A549 (cell line): Measurements from ENCODE around the gene TRAF3. TPM values are rescaled to one million over a fixed set of nuclear protein-coding genes. Genes with fewer than 3 reads are reported as not detected.
A peak's percentile ranks its signal among the peaks of the same experiment; 100 is the strongest.

Experiments
- ATAC-seq, 2 experiments: fragments of 200-7000 bp in 1 of 2; fragments of >200 bp in 1 of 2; cut with Nextera tagmentation in 1 of 2; cut with Tn5 transposase in 1 of 2; 3 replicates each; pipeline versions ENCODE4 v1.8.0 to v1.9.1; 2018 to 2020; ENCODE audit warnings: mild to moderate bottlenecking in 1 of 2, moderate library complexity in 1 of 2
- CTCF ChIA-PET: fragments of 300-600 bp; sonication (Branson Sonifier 250); formaldehyde crosslinking; extraction: SDS; loops from one replicate; lab custom pipeline; 2021; ENCODE audit warnings: antibody characterized with exemption, inconsistent platforms; lab: Yijun Ruan, JAX
- POLR2A ChIA-PET: fragments of 350-600 bp; formaldehyde crosslinking; extraction: SDS; loops from one replicate; lab custom pipeline; 2021; ENCODE audit warnings: antibody characterized with exemption, inconsistent platforms; lab: Yijun Ruan, JAX
- DNase-seq, 2 experiments: peaks; one replicate each; pipeline versions ENCODE4 v3.0.0 to v3.0.0-alpha.2; 2011 to 2016; ENCODE audit warnings: low read depth in 1 of 2, low spot score in 1 of 2
- FAIRE-seq: peaks from 2 replicates; lab custom pipeline; 2011; peaks lifted over from hg19 to GRCh38; lab: Jason Lieb, UNC
- H3K27ac ChIP-seq, 2 experiments: fragments of >200 bp; sonication (Bioruptor Twin); formaldehyde crosslinking; 3 replicates each; pipeline ENCODE4 v1.5.1; 2016 to 2017
- H3K4me1 ChIP-seq: fragments of >200 bp; sonication (Bioruptor Twin); formaldehyde crosslinking; 3 replicates; pipeline ENCODE4 v1.6.1; 2016
- H3K4me2 ChIP-seq: fragments of >200 bp; sonication (Bioruptor Twin); formaldehyde crosslinking; 3 replicates; pipeline ENCODE4 v1.6.1; 2016
- H3K4me3 ChIP-seq: fragments of >200 bp; sonication (Bioruptor Twin); formaldehyde crosslinking; 3 replicates; pipeline ENCODE4 v1.5.1; 2016
- H3K9me3 ChIP-seq: fragments of >200 bp; sonication (Bioruptor Twin); formaldehyde crosslinking; 3 replicates; pipeline ENCODE4 v1.6.1; 2016
- CBX2 ChIP-seq: fragments of 200-600 bp; sonication (generic); IDR thresholded peaks from 2 replicates; pipeline ENCODE4 v1.6.1; 2016; ENCODE audit warnings: low read depth, mild to moderate bottlenecking, borderline replicate concordance
- CBX8 ChIP-seq: fragments of 200-600 bp; sonication (generic); IDR thresholded peaks from 2 replicates; pipeline ENCODE4 v1.6.1; 2016
- CHD4 ChIP-seq: fragments of 200-600 bp; sonication (generic); IDR thresholded peaks from 2 replicates; pipeline ENCODE4 v1.6.1; 2016; ENCODE audit warnings: antibody characterized with exemption, mild to moderate bottlenecking, borderline replicate concordance
- EHF ChIP-seq: fragments of 250-450 bp; sonication (Bioruptor Pico); IDR thresholded peaks from 2 replicates; pipeline ENCODE4 v1.5.0; 2020; ENCODE audit warnings: mild to moderate bottlenecking
- EHMT2 ChIP-seq: fragments of 200-600 bp; sonication (generic); IDR thresholded peaks from 2 replicates; pipeline ENCODE4 v1.6.1; 2016; ENCODE audit warnings: antibody characterized with exemption, low read depth, mild to moderate bottlenecking, moderate library complexity
- ESRRA ChIP-seq: fragments of 150-350 bp; IDR thresholded peaks from 2 replicates; pipeline ENCODE4 v1.6.1; 2014; ENCODE audit warnings: mild to moderate bottlenecking, low read length, borderline replicate concordance
- FOSB ChIP-seq: fragments of 250-450 bp; sonication (Bioruptor Pico); IDR thresholded peaks from 2 replicates; pipeline ENCODE4 v1.5.0; 2020; ENCODE audit warnings: mild to moderate bottlenecking, moderate library complexity
- JUNB ChIP-seq: fragments of >200 bp; sonication (Bioruptor Twin); formaldehyde crosslinking; IDR thresholded peaks from 2 replicates; pipeline ENCODE4 v1.6.1; 2016
- MAFK ChIP-seq: fragments of 450-650 bp; IDR thresholded peaks from 2 replicates; pipeline ENCODE4 v1.6.1; 2014; ENCODE audit not compliant: partially characterized antibody
- NPAS2 ChIP-seq: fragments of 250-450 bp; sonication (Bioruptor Pico); IDR thresholded peaks from 2 replicates; pipeline ENCODE4 v1.8.0; 2022; ENCODE audit warnings: mild to moderate bottlenecking, moderate library complexity, borderline replicate concordance
- NR3C1 ChIP-seq: fragments of >200 bp; sonication (Bioruptor Twin); formaldehyde crosslinking; IDR thresholded peaks from 3 replicates; pipeline ENCODE4 v1.6.1; 2017
- POLR2A ChIP-seq: IDR thresholded peaks from 2 replicates; pipeline ENCODE4 v1.6.1; 2012; ENCODE audit warnings: mild to moderate bottlenecking, low read length
- POLR2AphosphoS2 ChIP-seq: conservative IDR thresholded peaks from 2 replicates; pipeline ENCODE4 v1.6.1; 2012; ENCODE audit warnings: low read length, improper control_type of control experiment, inconsistent platforms
- RARB ChIP-seq: fragments of 250-450 bp; sonication (Bioruptor Pico); IDR thresholded peaks from 2 replicates; pipeline ENCODE4 v1.8.0; 2021; ENCODE audit warnings: mild to moderate bottlenecking, moderate library complexity
- SREBF2 ChIP-seq: fragments of 450-650 bp; IDR thresholded peaks from 2 replicates; pipeline ENCODE4 v1.6.1; 2014; ENCODE audit warnings: mild to moderate bottlenecking, moderate library complexity
- ZFP36 ChIP-seq: fragments of 450-650 bp; IDR thresholded peaks from 2 replicates; pipeline ENCODE4 v1.6.1; 2014; ENCODE audit warnings: borderline replicate concordance; ENCODE audit not compliant: partially characterized antibody
- ZNF302 ChIP-seq: fragments of 250-450 bp; sonication (Bioruptor Pico); IDR thresholded peaks from 2 replicates; pipeline ENCODE4 v1.9.0; 2021; ENCODE audit warnings: inconsistent platforms, mild to moderate bottlenecking, moderate library complexity
- ZSCAN20 ChIP-seq: fragments of 250-450 bp; sonication (Bioruptor Pico); IDR thresholded peaks from 2 replicates; pipeline ENCODE4 v1.8.0; 2022; ENCODE audit warnings: mild to moderate bottlenecking, moderate library complexity
- WGBS: methylation state at CpG from one replicate; pipeline ENCODE4 v1.1.6; 2017; ENCODE audit errors: missing lambda C conversion rate; 5-methylcytosine and 5-hydroxymethylcytosine counted together
- polyA plus RNA-seq, 4 experiments: library from polyadenylated mRNA; depleted of rRNA in 3 of 4; stranded (reverse); fragments of >200 nt; fragmentation: RNase III in 1 of 4; extraction: RNeasy Plus Mini Kit Qiagen cat#74134 plus additional on column Dnase treatment in 1 of 4; gene quantifications; 2 replicates in 3 of 4; 3 replicates in 1 of 4; pipeline ENCODE4 v1.2.3, GENCODE V29; 2011 to 2017
- TF ChIP-seq, protein P1 (sequence below): fragments of >200 bp; sonication (Bioruptor Twin); formaldehyde crosslinking; IDR thresholded peaks from 3 replicates; pipeline ENCODE4 v1.6.1; 2016
- TF ChIP-seq, protein P2 (sequence below): fragments of >200 bp; sonication (Bioruptor Twin); formaldehyde crosslinking; IDR thresholded peaks from 2 replicates; pipeline ENCODE4 v1.6.1; 2016
- TF ChIP-seq, protein P3 (sequence below): IDR thresholded peaks from 2 replicates; pipeline ENCODE4 v1.6.1; 2012; ENCODE audit warnings: low read depth, borderline replicate concordance

The TRAF3 gene
- polyA plus RNA-seq, 2 of the 4 experiments (the other 2 are of a cell fraction): 20.2 to 25.5 TPM

DNA sequence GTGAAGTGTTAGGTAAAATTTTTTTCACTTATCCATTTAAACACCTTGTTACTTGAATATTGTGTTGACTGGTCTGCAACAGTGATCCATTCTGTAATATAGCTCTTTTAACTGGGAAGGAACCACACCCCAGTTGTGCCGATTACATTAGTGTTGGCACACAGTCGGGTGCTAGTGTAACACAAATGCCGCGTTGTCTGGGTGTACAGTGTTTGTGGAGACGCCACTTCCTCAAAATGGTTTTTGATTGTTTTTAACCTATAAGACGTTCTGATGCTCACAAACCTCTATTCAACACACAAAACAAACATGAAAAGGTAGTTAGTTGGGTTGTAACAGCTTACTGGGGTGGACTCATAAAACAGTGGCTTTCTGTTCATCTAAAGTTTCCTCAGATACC, 48.0 kb upstream of the TRAF3 start:
- H3K4me3 ChIP-seq: no peak overlapping the region
- TF ChIP-seq ZFP36: no peak
- no peak for TF ChIP-seq CHD4
- TF ChIP-seq POLR2A: no peak
- no peak for TF ChIP-seq ZNF302 (CRISPR knock-in tag)
- no peak for TF ChIP-seq ZSCAN20 (CRISPR knock-in tag)
- TF ChIP-seq, protein P1, sequence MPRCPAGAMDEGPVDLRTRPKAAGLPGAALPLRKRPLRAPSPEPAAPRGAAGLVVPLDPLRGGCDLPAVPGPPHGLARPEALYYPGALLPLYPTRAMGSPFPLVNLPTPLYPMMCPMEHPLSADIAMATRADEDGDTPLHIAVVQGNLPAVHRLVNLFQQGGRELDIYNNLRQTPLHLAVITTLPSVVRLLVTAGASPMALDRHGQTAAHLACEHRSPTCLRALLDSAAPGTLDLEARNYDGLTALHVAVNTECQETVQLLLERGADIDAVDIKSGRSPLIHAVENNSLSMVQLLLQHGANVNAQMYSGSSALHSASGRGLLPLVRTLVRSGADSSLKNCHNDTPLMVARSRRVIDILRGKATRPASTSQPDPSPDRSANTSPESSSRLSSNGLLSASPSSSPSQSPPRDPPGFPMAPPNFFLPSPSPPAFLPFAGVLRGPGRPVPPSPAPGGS: no peak
- no peak for TF ChIP-seq ESRRA
- TF ChIP-seq, protein P2, sequence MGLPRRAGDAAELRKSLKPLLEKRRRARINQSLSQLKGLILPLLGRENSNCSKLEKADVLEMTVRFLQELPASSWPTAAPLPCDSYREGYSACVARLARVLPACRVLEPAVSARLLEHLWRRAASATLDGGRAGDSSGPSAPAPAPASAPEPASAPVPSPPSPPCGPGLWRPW: no peak
- TF ChIP-seq FOSB (CRISPR knock-in tag): no peak
- TF ChIP-seq POLR2AphosphoS2: no peak
- TF ChIP-seq MAFK: no peak
- no peak for TF ChIP-seq EHMT2
- TF ChIP-seq JUNB: no peak
- TF ChIP-seq, protein P3, sequence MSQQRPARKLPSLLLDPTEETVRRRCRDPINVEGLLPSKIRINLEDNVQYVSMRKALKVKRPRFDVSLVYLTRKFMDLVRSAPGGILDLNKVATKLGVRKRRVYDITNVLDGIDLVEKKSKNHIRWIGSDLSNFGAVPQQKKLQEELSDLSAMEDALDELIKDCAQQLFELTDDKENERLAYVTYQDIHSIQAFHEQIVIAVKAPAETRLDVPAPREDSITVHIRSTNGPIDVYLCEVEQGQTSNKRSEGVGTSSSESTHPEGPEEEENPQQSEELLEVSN: no peak
- TF ChIP-seq NPAS2: no peak
- no peaks in the 10 kb centered on the region for H3K4me1 ChIP-seq
- H3K27ac ChIP-seq: no peak overlapping the region
- 88% methylated on average over 6 of the region's 6 CpGs for WGBS
- DNase-seq (no peak), ATAC-seq (no peak), FAIRE-seq (no peak)
- no peaks in the 10 kb centered on the region for H3K9me3 ChIP-seq
- ChIA-PET CTCF (interaction anchor here (1.0 to 2.3 kb wide), 3 partner anchors 35 to 43 kb away, joined by 3 to 14 read pairs (median 5); no protein-coding TSS in a partner anchor), POLR2A (no interaction called here)
- no peak overlapping the region for H3K4me2 ChIP-seq

DNA sequence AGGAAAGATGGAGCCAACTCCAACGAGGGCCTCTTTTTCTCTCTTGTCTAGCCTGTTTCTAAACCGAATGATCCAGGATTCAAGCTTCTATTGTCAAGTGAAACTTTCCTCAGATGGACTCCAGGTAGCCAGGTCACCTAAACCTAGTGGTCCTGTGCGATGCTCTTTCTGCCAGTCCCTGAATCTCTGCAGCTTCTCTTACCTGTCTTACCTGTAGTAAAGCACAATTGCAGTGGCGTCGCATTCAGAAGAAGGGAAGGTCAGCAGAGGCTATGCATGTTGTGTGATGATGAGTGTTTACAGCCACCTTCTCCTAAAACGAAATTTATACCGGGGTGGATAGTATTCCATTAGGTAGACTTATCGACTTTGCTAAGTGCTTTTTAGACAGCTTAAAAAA, 47.4 kb upstream of the TRAF3 start:
- FAIRE-seq (no peak), DNase-seq (no peak)
- ChIA-PET POLR2A (no interaction called here), CTCF (interaction anchor here (1.0 to 2.3 kb wide), 3 partner anchors 36 to 43 kb away, joined by 3 to 14 read pairs (median 5); no protein-coding TSS in a partner anchor)
- WGBS: 87% methylated on average over 8 of the region's 8 CpGs
- H3K4me1 ChIP-seq: no peaks in the 10 kb centered on the region
- no peak overlapping the region for H3K27ac ChIP-seq
- H3K4me3 ChIP-seq: no peak overlapping the region
- H3K4me2 ChIP-seq: no peak overlapping the region
- no peaks in the 10 kb centered on the region for H3K9me3 ChIP-seq
- TF ChIP-seq FOSB (CRISPR knock-in tag) (no peak), CBX8 (no peak), NR3C1 (no peak)
- TF ChIP-seq, all 56 proteins: peak for 0
- no peak for ATAC-seq

DNA sequence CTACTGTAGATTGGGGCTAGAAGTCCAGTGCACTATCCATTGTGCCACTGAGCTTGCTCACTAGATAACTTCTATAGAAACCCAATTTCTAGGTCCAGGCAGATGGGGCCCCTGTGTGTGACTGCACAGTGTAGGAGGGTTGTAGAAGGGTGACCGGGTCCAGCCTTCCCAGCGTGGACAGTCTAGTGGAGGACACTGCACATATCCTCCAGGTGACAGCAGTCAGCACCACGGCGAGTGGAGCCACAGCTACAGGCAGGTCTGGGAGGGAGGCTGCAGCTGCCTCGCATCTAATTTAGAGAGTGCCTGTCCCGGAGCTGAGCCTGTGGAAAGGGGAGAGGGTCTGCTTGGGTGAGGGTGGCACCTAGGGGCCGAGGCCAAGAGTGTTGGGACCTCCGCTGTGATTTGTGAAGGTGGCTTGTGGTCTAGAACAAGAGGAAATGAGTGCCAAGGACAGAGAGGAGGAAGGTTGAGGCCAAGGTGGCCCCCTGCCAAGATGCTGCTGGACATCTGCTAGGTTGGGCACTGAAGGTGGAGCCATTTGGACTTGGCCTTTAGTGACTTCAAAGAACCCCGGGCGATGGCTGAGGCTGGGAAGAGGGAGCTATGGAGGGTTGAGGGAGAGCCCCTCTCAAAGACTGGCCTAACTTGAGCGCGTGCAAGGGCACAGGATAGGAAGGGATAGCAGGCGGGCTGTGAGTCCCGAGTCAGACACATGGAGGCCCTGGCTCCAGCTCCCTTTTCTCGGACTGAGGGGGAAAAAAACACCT, 46.0 kb upstream of the TRAF3 start:
- no peaks in the 10 kb centered on the region for H3K4me1 ChIP-seq
- H3K4me2 ChIP-seq: no peak overlapping the region
- no peak for FAIRE-seq
- 91% methylated on average over 15 of the region's 15 CpGs for WGBS
- H3K27ac ChIP-seq: no peak overlapping the region
- ATAC-seq: peak in 1 of 2 experiments; percentile 16; a peak in 3 of 6 replicates
- TF ChIP-seq RARB (CRISPR knock-in tag): no peak
- no peak for TF ChIP-seq CBX2
- TF ChIP-seq EHF (CRISPR knock-in tag): no peak
- no peak for TF ChIP-seq SREBF2
- no peak overlapping the region for H3K4me3 ChIP-seq
- no peaks in the 10 kb centered on the region for H3K9me3 ChIP-seq
- ChIA-PET CTCF (interaction anchor here (1.2 to 2.0 kb wide), 5 partner anchors 9 to 38 kb away, joined by 3 to 10 read pairs (median 4); no protein-coding TSS in a partner anchor), POLR2A (no interaction called here)
- DNase-seq: no peak
